ENCODE results near the gene TRIM60. TPM values are rescaled to one million over a fixed set of nuclear protein-coding genes. Genes with fewer than 3 reads are reported as not detected.

Gene TRIM60
- total and polyA plus RNA-seq, 2 of the 13 experiments (the other 11 are each of a cell fraction or from before 2014, with no cell fraction given) = not detected

- no peaks in the 10 kb centered on the region for H4K20me1 ChIP-seq (ENCODE audit: insufficient read depth, low read length)
- POLR2A ChIA-PET = no interaction called here
- H3K79me2 ChIP-seq (ENCODE audit: insufficient read depth, low read length) = no peaks in the 10 kb centered on the region
- intact Hi-C loops (cut with micrococcal nuclease; ENCODE audit: unreplicated experiment) (loop anchor here (1.0 kb wide), 2 partner anchors 218 to 229 kb away; no protein-coding TSS in a partner anchor), in situ Hi-C loops (cut with HindIII; ENCODE audit: extremely low pct_ligation_motif_present, low pct_unique_long_range_greater_than_20kb) (no loop called here)
- no peak overlapping the region for H3K9ac ChIP-seq (ENCODE audit: insufficient read depth, low read depth, low read length)
- TF ChIP-seq CBX2 (IDR thresholded peaks at IDR 0.05; ENCODE audit: low read depth, low read length) (no peak), CBX2 (CRISPR knock-in tag; IDR thresholded peaks at IDR 0.05; ENCODE audit: low read depth) (no peak), HCFC1 (IDR thresholded peaks at IDR 0.05; ENCODE audit: low read depth, low read length) (no peak), ZNF619 (CRISPR knock-in tag; IDR thresholded peaks at IDR 0.05) (no peak), ZNF629 (CRISPR knock-in tag; conservative IDR thresholded peaks at IDR 0.05) (no peak), HNRNPUL1 (IDR thresholded peaks at IDR 0.05; ENCODE audit: low read depth, low read length) (no peak), HOXA5 (CRISPR knock-in tag; IDR thresholded peaks at IDR 0.05) (no peak), TOE1 (CRISPR knock-in tag; IDR thresholded peaks at IDR 0.05) (no peak), NRL (CRISPR knock-in tag; IDR thresholded peaks at IDR 0.05; ENCODE audit: borderline replicate concordance) (no peak), STAG1 (CRISPR knock-in tag; IDR thresholded peaks at IDR 0.05) (peak; percentile 18; the same call in 1 of the 2 replicates)
- TF ChIP-seq, protein P1, sequence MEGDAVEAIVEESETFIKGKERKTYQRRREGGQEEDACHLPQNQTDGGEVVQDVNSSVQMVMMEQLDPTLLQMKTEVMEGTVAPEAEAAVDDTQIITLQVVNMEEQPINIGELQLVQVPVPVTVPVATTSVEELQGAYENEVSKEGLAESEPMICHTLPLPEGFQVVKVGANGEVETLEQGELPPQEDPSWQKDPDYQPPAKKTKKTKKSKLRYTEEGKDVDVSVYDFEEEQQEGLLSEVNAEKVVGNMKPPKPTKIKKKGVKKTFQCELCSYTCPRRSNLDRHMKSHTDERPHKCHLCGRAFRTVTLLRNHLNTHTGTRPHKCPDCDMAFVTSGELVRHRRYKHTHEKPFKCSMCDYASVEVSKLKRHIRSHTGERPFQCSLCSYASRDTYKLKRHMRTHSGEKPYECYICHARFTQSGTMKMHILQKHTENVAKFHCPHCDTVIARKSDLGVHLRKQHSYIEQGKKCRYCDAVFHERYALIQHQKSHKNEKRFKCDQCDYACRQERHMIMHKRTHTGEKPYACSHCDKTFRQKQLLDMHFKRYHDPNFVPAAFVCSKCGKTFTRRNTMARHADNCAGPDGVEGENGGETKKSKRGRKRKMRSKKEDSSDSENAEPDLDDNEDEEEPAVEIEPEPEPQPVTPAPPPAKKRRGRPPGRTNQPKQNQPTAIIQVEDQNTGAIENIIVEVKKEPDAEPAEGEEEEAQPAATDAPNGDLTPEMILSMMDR (CRISPR knock-in tag; IDR thresholded peaks at IDR 0.05) = peak; percentile 43; the same call in 1 of the 2 replicates
- H3K4me3 ChIP-seq (replicated peaks in 1 of 3; ENCODE audit: insufficient read depth in 1 of 3, low read depth in 2 of 3, low read length in 3 of 3) = no peak overlapping the region
- no peak overlapping the region for H2AFZ ChIP-seq (ENCODE audit: low read length)
- no peaks in the 10 kb centered on the region for H3K9me3 ChIP-seq (ENCODE audit: low read length)
- no peaks in the 10 kb centered on the region for H3K4me1 ChIP-seq (ENCODE audit: insufficient read depth, low read length)
- ATAC-seq = no peak
- FAIRE-seq = no peak
- DNase-seq (ENCODE audit: low spot score) = peak; percentile 16
- H3K36me3 ChIP-seq (replicated peaks in 1 of 2; ENCODE audit: control insufficient read depth in 1 of 2, insufficient read depth in 2 of 2, low read length in 2 of 2) = no peaks in the 10 kb centered on the region
- CTCF ChIA-PET (ENCODE audit: low intra/inter-chr PET ratio, low total read pairs) = no interaction called here
- H3K27me3 ChIP-seq (ENCODE audit: control insufficient read depth in 1 of 2, insufficient read depth in 2 of 2, low read length in 2 of 2) = peaks cover 1 to 4% of the 10 kb centered on the region in 2 experiments; a peak in 3 of 5 replicates
- no peak overlapping the region for H3K4me2 ChIP-seq (ENCODE audit: low read depth, low read length)
- BruUV-seq (replicated peaks) = no TSS peak
- no peak overlapping the region for H3K27ac ChIP-seq (ENCODE audit: extremely low read length, insufficient read depth, low read length)
- 0% methylated on average over 2 of the region's 2 CpGs for WGBS (ENCODE audit: low lambda C conversion rate)
Measured at GRCh38 chr4:164997324-164997723, 34.5 kb upstream of the TRIM60 start.
